ENCODE results near the gene PTPRO. TPM values are rescaled to one million over a fixed set of nuclear protein-coding genes. Genes with fewer than 3 reads are reported as not detected.

Gene PTPRO
- polyA plus RNA-seq, 1 of the 3 experiments (the other 2 are of a cell fraction) = 1.4 TPM

GRCh38 chr12:15387772-15388171, 65.5 kb downstream of the PTPRO start:
- Histone ChIP-seq H3F3A (replicated peaks; ENCODE audit: insufficient read depth) (no peaks in the 10 kb centered on the region), H3K4me2 (no peak overlapping the region), H3K36me3 (replicated peaks in 1 of 2; ENCODE audit: control insufficient read depth in 1 of 2, insufficient read depth in 2 of 2, low read length in 1 of 2) (no peaks in the 10 kb centered on the region), H3K27me3 (ENCODE audit: insufficient read depth) (no peaks in the 10 kb centered on the region), H4K20me1 (ENCODE audit: insufficient read depth) (no peaks in the 10 kb centered on the region), H3K9ac (no peak overlapping the region), H3K79me2 (ENCODE audit: insufficient read depth) (no peaks in the 10 kb centered on the region), H3K27ac (ENCODE audit: low read depth in 2 of 2, low read length in 1 of 2) (no peak overlapping the region), H3K9me2 (no peaks in the 10 kb centered on the region), H3K4me1 (ENCODE audit: control insufficient read depth in 1 of 2, insufficient read depth in 2 of 2, low read depth in 1 of 2, low read length in 1 of 2) (no peaks in the 10 kb centered on the region), H2AFZ (ENCODE audit: low read depth) (no peak overlapping the region), H3K4me3 (ENCODE audit: low read depth in 2 of 2, low read length in 1 of 2) (no peak overlapping the region), H3K9me3 (no peaks in the 10 kb centered on the region; the same call in 1 of the 2 replicates)
- no peak for TF ChIP-seq GATA2 (CRISPR knock-in tag; IDR thresholded peaks at IDR 0.05)
- TF ChIP-seq, protein P1, sequence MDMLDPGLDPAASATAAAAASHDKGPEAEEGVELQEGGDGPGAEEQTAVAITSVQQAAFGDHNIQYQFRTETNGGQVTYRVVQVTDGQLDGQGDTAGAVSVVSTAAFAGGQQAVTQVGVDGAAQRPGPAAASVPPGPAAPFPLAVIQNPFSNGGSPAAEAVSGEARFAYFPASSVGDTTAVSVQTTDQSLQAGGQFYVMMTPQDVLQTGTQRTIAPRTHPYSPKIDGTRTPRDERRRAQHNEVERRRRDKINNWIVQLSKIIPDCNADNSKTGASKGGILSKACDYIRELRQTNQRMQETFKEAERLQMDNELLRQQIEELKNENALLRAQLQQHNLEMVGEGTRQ (IDR thresholded peaks at IDR 0.05; ENCODE audit: borderline replicate concordance, low read depth, low read length) = no peak
- TF ChIP-seq RAD21 (IDR thresholded peaks at IDR 0.05; ENCODE audit: low read length) = no peak
- TF ChIP-seq, protein P2, sequence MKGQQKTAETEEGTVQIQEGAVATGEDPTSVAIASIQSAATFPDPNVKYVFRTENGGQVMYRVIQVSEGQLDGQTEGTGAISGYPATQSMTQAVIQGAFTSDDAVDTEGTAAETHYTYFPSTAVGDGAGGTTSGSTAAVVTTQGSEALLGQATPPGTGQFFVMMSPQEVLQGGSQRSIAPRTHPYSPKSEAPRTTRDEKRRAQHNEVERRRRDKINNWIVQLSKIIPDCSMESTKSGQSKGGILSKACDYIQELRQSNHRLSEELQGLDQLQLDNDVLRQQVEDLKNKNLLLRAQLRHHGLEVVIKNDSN (IDR thresholded peaks at IDR 0.05; ENCODE audit: borderline replicate concordance, low read depth) = no peak
- TF ChIP-seq RCOR1 (IDR thresholded peaks at IDR 0.05; ENCODE audit: low read length) = no peak
- no peak for TF ChIP-seq REST (IDR thresholded peaks at IDR 0.05; ENCODE audit: low read depth, low read length)
- no peak for TF ChIP-seq MXI1 (IDR thresholded peaks at IDR 0.05; ENCODE audit: low read depth, low read length)
- no peak for TF ChIP-seq SMC3 (IDR thresholded peaks at IDR 0.05; ENCODE audit: low read depth, low read length)
- TF ChIP-seq TEAD4 (IDR thresholded peaks at IDR 0.05; ENCODE audit: borderline replicate concordance, insufficient read depth) = no peak
- TF ChIP-seq EP300 (IDR thresholded peaks at IDR 0.05; ENCODE audit: borderline replicate concordance in 1 of 2, low read depth in 1 of 2, low read length in 1 of 2) = no peak
- no peak for TF ChIP-seq EZH2phosphoT487 (IDR thresholded peaks at IDR 0.05; ENCODE audit: borderline replicate concordance, low read depth)
- ChIA-PET POLR2A (no interaction called here), CTCF (no interaction called here)
- whole genome bisulfite sequencing (ENCODE audit: low lambda C conversion rate) = 48% methylated on average over 1 of the region's 1 CpG
- DNase-seq = no peak

DNA sequence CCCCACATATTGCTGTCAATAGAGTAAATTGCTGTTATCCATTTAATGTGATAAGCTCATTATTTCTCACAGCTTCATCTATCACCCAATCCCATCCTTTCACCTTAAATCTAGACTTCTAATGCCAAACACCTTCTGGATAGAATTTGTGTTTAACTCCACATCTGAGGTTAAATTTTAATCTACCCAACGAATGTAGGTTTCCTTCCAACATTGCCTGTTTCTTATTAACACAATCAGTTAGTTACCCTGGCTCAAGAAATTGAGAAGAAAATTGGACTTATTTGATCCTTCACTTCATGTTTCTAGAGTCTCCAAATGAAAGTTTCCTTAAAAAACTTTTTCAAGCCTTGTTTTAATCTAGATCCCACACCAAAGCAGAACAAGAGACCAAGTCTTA, 67.3 kb downstream of the PTPRO start:
- Histone ChIP-seq H3K4me1 (ENCODE audit: control insufficient read depth in 1 of 2, insufficient read depth in 2 of 2, low read depth in 1 of 2, low read length in 1 of 2) (no peaks in the 10 kb centered on the region), H3K9me2 (no peaks in the 10 kb centered on the region), H3K9me3 (no peaks in the 10 kb centered on the region; the same call in 1 of the 2 replicates), H3F3A (replicated peaks; ENCODE audit: insufficient read depth) (no peaks in the 10 kb centered on the region), H3K4me3 (ENCODE audit: low read depth in 2 of 2, low read length in 1 of 2) (no peak overlapping the region), H4K20me1 (ENCODE audit: insufficient read depth) (no peaks in the 10 kb centered on the region), H3K4me2 (no peak overlapping the region), H3K9ac (no peak overlapping the region), H3K27ac (ENCODE audit: low read depth in 2 of 2, low read length in 1 of 2) (no peak overlapping the region), H3K36me3 (replicated peaks in 1 of 2; ENCODE audit: control insufficient read depth in 1 of 2, insufficient read depth in 2 of 2, low read length in 1 of 2) (no peaks in the 10 kb centered on the region), H3K27me3 (ENCODE audit: insufficient read depth) (no peaks in the 10 kb centered on the region), H3K79me2 (ENCODE audit: insufficient read depth) (no peaks in the 10 kb centered on the region), H2AFZ (ENCODE audit: low read depth) (no peak overlapping the region)
- WGBS (ENCODE audit: low lambda C conversion rate) = 29% methylated on average over 1 of the region's 1 CpG
- TF ChIP-seq IRF3 (IDR thresholded peaks at IDR 0.05; ENCODE audit: low read depth, low read length) = no peak
- TF ChIP-seq RAD21 (IDR thresholded peaks at IDR 0.05; ENCODE audit: low read length) = no peak
- TF ChIP-seq YY1 (IDR thresholded peaks at IDR 0.05; ENCODE audit: low read depth) = no peak
- no peak for TF ChIP-seq EP300 (IDR thresholded peaks at IDR 0.05; ENCODE audit: borderline replicate concordance in 1 of 2, low read depth in 1 of 2, low read length in 1 of 2)
- no peak for TF ChIP-seq JUND (IDR thresholded peaks at IDR 0.05)
- no peak for TF ChIP-seq RFX5 (IDR thresholded peaks at IDR 0.05; ENCODE audit: low read length)
- TF ChIP-seq CHD2 (IDR thresholded peaks at IDR 0.05; ENCODE audit: low read length, partially characterized antibody) = no peak
- TF ChIP-seq, protein P1 (IDR thresholded peaks at IDR 0.05; ENCODE audit: borderline replicate concordance, low read depth, low read length) = no peak
- DNase-seq = no peak
- CTCF ChIA-PET = interaction anchor here (1.0 to 1.5 kb wide), 2 partner anchors 17 to 113 kb away, joined by 3 to 4 read pairs; no protein-coding TSS in a partner anchor
- POLR2A ChIA-PET = no interaction called here

All from SK-N-SH (cell line).